H1 (cell line): ENCODE results near the gene CPT1A. TPM values are rescaled to one million over a fixed set of nuclear protein-coding genes. Genes with fewer than 3 reads are reported as not detected.

Experiments used
- CTCF ChIA-PET: fragments of 300-600 bp; sonication (Branson Sonifier 250); formaldehyde crosslinking; loops from one replicate; lab custom pipeline; 2021; ENCODE audit not compliant: partially characterized antibody; lab: Charles Lee
- POLR2A ChIA-PET: fragments of 300-600 bp; sonication (Branson Sonifier 250); formaldehyde crosslinking; loops from one replicate; lab custom pipeline; 2021; ENCODE audit warnings: inconsistent platforms; ENCODE audit not compliant: partially characterized antibody; lab: Charles Lee
- DNase-seq, 2 experiments: peaks; one replicate each; pipeline versions ENCODE4 v3.0.0 to v3.0.0-alpha.2; 2010 to 2022; ENCODE audit warnings: low spot score in 2 of 2, low read depth in 1 of 2, mixed read lengths in 1 of 2
- FAIRE-seq: peaks from 2 replicates; lab custom pipeline; 2011; peaks lifted over from hg19 to GRCh38; lab: Jason Lieb, UNC
- H2AFZ ChIP-seq: 2 replicates; pipeline ENCODE4 v1.8.1; 2012; ENCODE audit warnings: low read length, inconsistent platforms
- H2AK5ac ChIP-seq: 2 replicates; pipeline ENCODE4 v1.6.1; 2013; ENCODE audit warnings: low read depth, low read length
- H2BK120ac ChIP-seq: replicated peaks from 2 replicates; pipeline ENCODE3; 2013; ENCODE audit warnings: low read depth, low read length, inconsistent platforms
- H2BK12ac ChIP-seq: 2 replicates; pipeline ENCODE4 v1.6.1; 2013; ENCODE audit warnings: low read depth, low read length
- H2BK15ac ChIP-seq: 2 replicates; pipeline ENCODE4 v1.6.1; 2013; ENCODE audit warnings: low read length
- H2BK20ac ChIP-seq: 2 replicates; pipeline ENCODE4 v1.6.1; 2013; ENCODE audit warnings: low read length
- H2BK5ac ChIP-seq: 2 replicates; pipeline ENCODE4 v1.6.1; 2013; ENCODE audit warnings: low read depth, low read length
- H3K14ac ChIP-seq: 2 replicates; pipeline ENCODE4 v1.6.1; 2013; ENCODE audit warnings: inconsistent platforms; ENCODE audit not compliant: insufficient read length
- H3K18ac ChIP-seq: 2 replicates; pipeline ENCODE4 v1.6.1; 2013; ENCODE audit warnings: low read length; ENCODE audit errors: extremely low read depth
- H3K23ac ChIP-seq: 2 replicates; pipeline ENCODE4 v1.6.1; 2013; ENCODE audit warnings: inconsistent platforms; ENCODE audit not compliant: insufficient read length
- H3K23me2 ChIP-seq: 2 replicates; pipeline ENCODE4 v1.6.1; 2013; ENCODE audit warnings: low read depth, low read length
- H3K27ac ChIP-seq: 2 replicates; pipeline ENCODE4 v1.6.1; 2011; ENCODE audit warnings: low read depth, low read length, inconsistent platforms
- H3K27me3 ChIP-seq, 4 experiments: replicated peaks in 1 of 4; 1 replicate in 1 of 4; 2 replicates in 3 of 4; pipeline versions ENCODE4 v1.6.1 to v1.8.1; 2011 to 2013; ENCODE audit warnings: low read length in 3 of 4, mild to moderate bottlenecking in 3 of 4, inconsistent platforms in 2 of 4, mixed read lengths in 2 of 4, moderate library complexity in 1 of 4; ENCODE audit not compliant: control insufficient read depth in 3 of 4, insufficient read depth in 3 of 4; ENCODE audit errors: extremely low read depth in 1 of 4
- H3K36me3 ChIP-seq, 4 experiments: 2 replicates each; pipeline versions ENCODE4 v1.6.1 to v1.8.1; 2011 to 2013; ENCODE audit warnings: mild to moderate bottlenecking in 4 of 4, low read length in 3 of 4, moderate library complexity in 2 of 4, control low read depth in 1 of 4, inconsistent platforms in 1 of 4; ENCODE audit not compliant: insufficient read depth in 4 of 4, control insufficient read depth in 2 of 4
- H3K4ac ChIP-seq: replicated peaks from 2 replicates; pipeline ENCODE3; 2013; ENCODE audit warnings: low read length, low read depth, mixed read lengths, inconsistent platforms; ENCODE audit not compliant: insufficient read length
- H3K4me1 ChIP-seq, 4 experiments: replicated peaks in 1 of 4; 1 replicate in 1 of 4; 2 replicates in 3 of 4; pipeline versions ENCODE4 v1.6.1 to v1.8.1; 2011 to 2013; ENCODE audit warnings: low read length in 3 of 4, inconsistent platforms in 2 of 4, mixed read lengths in 1 of 4; ENCODE audit not compliant: insufficient read depth in 4 of 4, control insufficient read depth in 3 of 4
- H3K4me2 ChIP-seq, 2 experiments: 2 replicates each; pipeline versions ENCODE4 v1.6.1 to v1.8.1; 2011 to 2013; ENCODE audit warnings: low read depth in 2 of 2, low read length in 2 of 2, control low read depth in 1 of 2, inconsistent platforms in 1 of 2, mild to moderate bottlenecking in 1 of 2; ENCODE audit not compliant: insufficient read depth in 1 of 2
- H3K4me3 ChIP-seq, 4 experiments: fragments of 200-600, 300-600 bp in 1 of 4; sonication (generic), shearing (Covaris generic), sonication (Bioruptor Twin) in 1 of 4; 2 replicates each; pipeline versions ENCODE4 v1.5.1 to v1.8.1; 2011 to 2016; ENCODE audit warnings: low read length in 4 of 4, low read depth in 3 of 4, control low read depth in 2 of 4, inconsistent platforms in 2 of 4, mild to moderate bottlenecking in 2 of 4, mixed read lengths in 1 of 4, moderate library complexity in 1 of 4; ENCODE audit not compliant: insufficient read depth in 2 of 4; ENCODE audit errors: extremely low read depth in 1 of 4
- H3K56ac ChIP-seq: replicated peaks from 2 replicates; pipeline ENCODE3; 2013; ENCODE audit warnings: low read depth, mild to moderate bottlenecking, mixed read lengths, low read length, inconsistent platforms; ENCODE audit not compliant: insufficient read length
- H3K79me1 ChIP-seq: 2 replicates; pipeline ENCODE4 v1.6.1; 2013; ENCODE audit warnings: low read depth, low read length, control low read depth
- H3K79me2 ChIP-seq, 2 experiments: 2 replicates each; pipeline versions ENCODE4 v1.6.1 to v1.8.1; 2012 to 2013; ENCODE audit warnings: low read length in 2 of 2, mild to moderate bottlenecking in 2 of 2, inconsistent platforms in 1 of 2; ENCODE audit not compliant: insufficient read depth in 2 of 2, control insufficient read depth in 1 of 2
- H3K9ac ChIP-seq, 4 experiments: replicated peaks in 1 of 4; 1 replicate in 1 of 4; 2 replicates in 3 of 4; pipeline versions ENCODE4 v1.6.1 to v1.8.1; 2011 to 2013; ENCODE audit warnings: low read depth in 3 of 4, low read length in 3 of 4, control low read depth in 2 of 4, mild to moderate bottlenecking in 2 of 4, moderate library complexity in 2 of 4, inconsistent platforms in 1 of 4; ENCODE audit errors: extremely low read depth in 1 of 4
- H3K9me3 ChIP-seq, 2 experiments: 2 replicates each; pipeline versions ENCODE4 v1.6.1 to v1.8.1; 2012 to 2013; ENCODE audit warnings: mild to moderate bottlenecking in 2 of 2, moderate library complexity in 2 of 2, control low read depth in 1 of 2, inconsistent platforms in 1 of 2, low read depth in 1 of 2, low read length in 1 of 2, mixed read lengths in 1 of 2; ENCODE audit not compliant: insufficient read depth in 2 of 2
- H4K20me1 ChIP-seq, 2 experiments: replicated peaks in 1 of 2; 2 replicates each; pipeline versions ENCODE3 to v1.8.1; 2011 to 2013; ENCODE audit warnings: inconsistent platforms in 2 of 2, low read length in 2 of 2, mild to moderate bottlenecking in 1 of 2; ENCODE audit not compliant: insufficient read depth in 2 of 2, control insufficient read depth in 1 of 2
- H4K5ac ChIP-seq: 2 replicates; pipeline ENCODE4 v1.6.1; 2013; ENCODE audit warnings: low read length, low read depth, mixed read lengths, inconsistent platforms; ENCODE audit not compliant: insufficient read length
- H4K8ac ChIP-seq: 2 replicates; pipeline ENCODE4 v1.8.0; 2013; ENCODE audit warnings: mild to moderate bottlenecking, moderate library complexity, low read length, inconsistent platforms; ENCODE audit not compliant: insufficient read depth; ENCODE audit errors: extremely low read depth
- H4K91ac ChIP-seq: replicated peaks from 2 replicates; pipeline ENCODE3; 2013; ENCODE audit warnings: low read length, mixed read lengths, inconsistent platforms; ENCODE audit not compliant: insufficient read length
- BRCA1 ChIP-seq: IDR thresholded peaks from 2 replicates; pipeline ENCODE4 v1.6.1; 2012; ENCODE audit warnings: low read depth, low read length, improper control_type of control experiment
- MAFK ChIP-seq: IDR thresholded peaks from 2 replicates; pipeline ENCODE4 v1.6.1; 2012; ENCODE audit warnings: low read depth, mild to moderate bottlenecking, improper control_type of control experiment, low read length
- NRF1 ChIP-seq: IDR thresholded peaks from 2 replicates; pipeline ENCODE4 v1.6.1; 2011; ENCODE audit warnings: mild to moderate bottlenecking, low read depth, low read length, improper control_type of control experiment
- PHF8 ChIP-seq: fragments of 200-600 bp; sonication (generic); conservative IDR thresholded peaks from 2 replicates; pipeline ENCODE4 v1.7.1; 2012; ENCODE audit warnings: low read depth, mild to moderate bottlenecking, inconsistent platforms, low read length, moderate library complexity
- TAF7 ChIP-seq: optimal IDR thresholded peaks from 2 replicates; pipeline ENCODE3; 2011; ENCODE audit warnings: low read depth, mild to moderate bottlenecking, inconsistent platforms, low read length, moderate library complexity, borderline replicate concordance
- WGBS, 2 experiments: shearing (Covaris generic) in 1 of 2; methylation state at CpG; one replicate each; pipeline versions ENCODE4 v1.1.6 to v1.1.7; 2013 to 2015; ENCODE audit warnings: low lambda C conversion rate in 2 of 2, mixed read lengths in 2 of 2, inconsistent platforms in 1 of 2, low coverage in 1 of 2, missing lambda C conversion rate in 1 of 2; ENCODE audit not compliant: insufficient replicate concordance in 2 of 2, insufficient coverage in 1 of 2, insufficient read length in 1 of 2; ENCODE audit errors: extremely low coverage in 1 of 2, missing lambda C conversion rate in 1 of 2; 5-methylcytosine and 5-hydroxymethylcytosine counted together
- polyA plus RNA-seq, 7 experiments: library from polyadenylated mRNA; depleted of rRNA in 3 of 7; stranded (reverse) in 5 of 7; unstranded in 2 of 7; fragments of >200 nt in 5 of 7; fragments of 200-250 nt in 2 of 7; gene quantifications; 1 replicate in 5 of 7; 2 replicates in 1 of 7; 4 replicates in 1 of 7; pipeline versions ENCODE4 v1.2.1 to v1.2.3, GENCODE V29; 2011 to 2013; ENCODE audit warnings: missing spikeins in 2 of 7, mixed read lengths in 2 of 7
- total RNA-seq: library from RNA; stranded (reverse); fragmentation: NEBNext Ultra II Directional; extraction: Animal tissue kit (Norgen Biotek cat#: 25700); gene quantifications from 2 replicates; pipeline ENCODE4 v1.2.1, GENCODE V29; 2021
- TF ChIP-seq, protein P1 (sequence below): IDR thresholded peaks from 2 replicates; pipeline ENCODE4 v1.6.1; 2011; ENCODE audit warnings: low read length, improper control_type of control experiment

Gene CPT1A
- total and polyA plus RNA-seq, 2 of the 8 experiments (the other 6 are each of a cell fraction or from before 2014, with no cell fraction given), result 2.9 to 12.2 TPM

DNA sequence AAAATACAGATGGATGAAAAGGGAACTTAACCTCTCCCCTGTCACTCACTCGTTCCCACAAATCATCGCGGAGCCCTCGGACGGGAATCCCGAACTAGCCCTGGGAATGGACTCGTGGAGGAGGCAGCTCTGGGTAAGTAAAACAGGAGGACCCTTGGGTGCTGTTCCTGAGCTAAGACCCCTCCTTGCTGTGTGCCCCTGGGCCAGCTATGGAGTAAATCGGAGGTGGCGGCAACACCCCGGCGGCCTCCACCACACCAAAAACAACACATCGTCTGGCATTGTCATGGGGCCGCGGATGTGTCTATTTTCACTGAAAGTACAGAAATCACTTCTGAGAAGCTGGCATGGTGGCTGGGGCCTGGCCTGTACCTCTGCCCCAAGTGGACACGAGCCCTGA is 12.1 kb downstream of the CPT1A start:
- Histone ChIP-seq H2AK5ac (no peak overlapping the region), H3K9me3 (no peaks in the 10 kb centered on the region), H4K91ac (no peak overlapping the region), H3K79me2 (no peaks in the 10 kb centered on the region), H3K9ac (no peak overlapping the region), H3K27me3 (no peaks in the 10 kb centered on the region), H2BK120ac (no peak overlapping the region), H3K27ac (no peak overlapping the region), H3K4me2 (no peak overlapping the region), H3K23me2 (no peaks in the 10 kb centered on the region), H2AFZ (no peak overlapping the region), H2BK12ac (0 out of 2 replicates have a peak overlapping the region, but pooled peaks have one; percentile 27), H3K23ac (no peak overlapping the region), H3K14ac (no peak overlapping the region), H2BK5ac (no peak overlapping the region), H4K20me1 (no peaks in the 10 kb centered on the region), H3K56ac (no peak overlapping the region), H3K36me3 (no peaks in the 10 kb centered on the region), H3K79me1 (0 out of 2 replicates have a peak, but pooled peaks cover 3% of the 10 kb centered on the region), H4K5ac (no peak overlapping the region), H4K8ac (no peak overlapping the region; the same call in 1 of the 2 replicates), H2BK15ac (no peak overlapping the region), H3K4me1 (peaks cover 3 to 13% (median 9%) of the 10 kb centered on the region in 4 experiments), H3K18ac (no peak overlapping the region), H3K4me3 (no peak overlapping the region), H3K4ac (no peak overlapping the region), H2BK20ac (0 out of 2 replicates have a peak overlapping the region, but pooled peaks have one; percentile 48)
- CTCF ChIA-PET, result interaction anchor here (1.3 to 1.5 kb wide), 2 partner anchors 31 to 246 kb away, joined by 3 to 6 read pairs; no protein-coding TSS in a partner anchor
- no peak for FAIRE-seq
- TF ChIP-seq, protein P1, sequence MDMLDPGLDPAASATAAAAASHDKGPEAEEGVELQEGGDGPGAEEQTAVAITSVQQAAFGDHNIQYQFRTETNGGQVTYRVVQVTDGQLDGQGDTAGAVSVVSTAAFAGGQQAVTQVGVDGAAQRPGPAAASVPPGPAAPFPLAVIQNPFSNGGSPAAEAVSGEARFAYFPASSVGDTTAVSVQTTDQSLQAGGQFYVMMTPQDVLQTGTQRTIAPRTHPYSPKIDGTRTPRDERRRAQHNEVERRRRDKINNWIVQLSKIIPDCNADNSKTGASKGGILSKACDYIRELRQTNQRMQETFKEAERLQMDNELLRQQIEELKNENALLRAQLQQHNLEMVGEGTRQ, result no peak
- TF ChIP-seq PHF8, result no peak
- no peak for TF ChIP-seq TAF7
- TF ChIP-seq BRCA1, result no peak
- no peak for TF ChIP-seq NRF1
- TF ChIP-seq MAFK, result no peak
- DNase-seq, result no peak
- whole genome bisulfite sequencing, 2 experiments, result 92% methylated on average over 15 of the region's 15 CpGs; no CpG with 5 or more reads in 1 of the 2 experiments
- POLR2A ChIA-PET, result interaction anchor here (1.5 to 4.1 kb wide), 2 partner anchors 10 to 14 kb away, joined by 4 to 11 read pairs; partner anchors contain the start of gene CPT1A
